ENCODE results near the gene MICB.

Gene MICB

GRCh38 chr6:31470801-31471200, 27.1 kb upstream of the MICB start:
- H3K27ac ChIP-seq: no peak overlapping the region
- TF ChIP-seq ZFX (IDR thresholded peaks at IDR 0.05): no peak
- TF ChIP-seq, protein P1, sequence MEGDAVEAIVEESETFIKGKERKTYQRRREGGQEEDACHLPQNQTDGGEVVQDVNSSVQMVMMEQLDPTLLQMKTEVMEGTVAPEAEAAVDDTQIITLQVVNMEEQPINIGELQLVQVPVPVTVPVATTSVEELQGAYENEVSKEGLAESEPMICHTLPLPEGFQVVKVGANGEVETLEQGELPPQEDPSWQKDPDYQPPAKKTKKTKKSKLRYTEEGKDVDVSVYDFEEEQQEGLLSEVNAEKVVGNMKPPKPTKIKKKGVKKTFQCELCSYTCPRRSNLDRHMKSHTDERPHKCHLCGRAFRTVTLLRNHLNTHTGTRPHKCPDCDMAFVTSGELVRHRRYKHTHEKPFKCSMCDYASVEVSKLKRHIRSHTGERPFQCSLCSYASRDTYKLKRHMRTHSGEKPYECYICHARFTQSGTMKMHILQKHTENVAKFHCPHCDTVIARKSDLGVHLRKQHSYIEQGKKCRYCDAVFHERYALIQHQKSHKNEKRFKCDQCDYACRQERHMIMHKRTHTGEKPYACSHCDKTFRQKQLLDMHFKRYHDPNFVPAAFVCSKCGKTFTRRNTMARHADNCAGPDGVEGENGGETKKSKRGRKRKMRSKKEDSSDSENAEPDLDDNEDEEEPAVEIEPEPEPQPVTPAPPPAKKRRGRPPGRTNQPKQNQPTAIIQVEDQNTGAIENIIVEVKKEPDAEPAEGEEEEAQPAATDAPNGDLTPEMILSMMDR (conservative IDR thresholded peaks at IDR 0.05): no peak

GRCh38 chr6:31471711-31472110, 26.2 kb upstream of the MICB start:
- no peak overlapping the region for H3K27ac ChIP-seq
- TF ChIP-seq, protein P1 (conservative IDR thresholded peaks at IDR 0.05): no peak
- no peak for TF ChIP-seq ZFX (IDR thresholded peaks at IDR 0.05)

DNA sequence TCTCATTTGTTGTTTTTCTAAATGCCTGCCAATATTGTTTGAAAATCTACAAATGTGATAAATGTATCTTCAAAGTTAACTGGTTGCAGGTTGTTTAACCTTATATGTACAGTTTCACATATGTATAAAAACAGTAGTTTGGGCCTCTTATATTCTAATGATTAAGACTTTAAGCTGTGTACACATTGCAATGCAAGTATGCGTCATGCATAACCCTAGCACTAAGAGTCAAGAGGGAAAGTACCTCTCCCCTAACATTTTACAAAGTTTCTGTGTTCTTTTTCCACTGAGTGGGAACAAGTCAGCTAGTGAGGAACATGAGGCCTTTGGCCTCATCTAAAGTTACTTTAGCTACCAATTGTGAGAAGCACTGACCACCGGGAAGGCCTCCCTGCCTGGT, 25.7 kb upstream of the MICB start:
- no peak overlapping the region for H3K27ac ChIP-seq
- TF ChIP-seq ZFX (IDR thresholded peaks at IDR 0.05): no peak

DNA sequence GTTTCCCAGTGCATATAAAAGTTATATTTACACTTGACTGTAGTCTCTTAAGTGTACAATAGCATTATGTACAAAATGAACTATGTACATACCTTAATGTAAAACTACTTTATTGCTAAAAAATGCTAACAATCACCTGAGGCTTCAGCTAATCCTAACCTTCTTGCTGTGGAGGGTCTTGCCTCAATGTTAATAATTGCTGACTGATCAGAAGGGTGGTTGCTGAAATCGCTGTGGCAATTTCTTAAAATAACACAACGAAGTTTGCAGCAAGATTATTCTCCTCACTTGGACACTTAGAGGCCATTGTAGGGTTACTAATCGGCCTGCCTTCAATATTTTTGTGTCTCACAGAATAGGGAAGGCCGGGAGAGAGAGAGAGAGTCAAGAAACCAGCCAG, 24.7 kb upstream of the MICB start:
- no peak overlapping the region for H3K27ac ChIP-seq
- TF ChIP-seq, protein P1 (conservative IDR thresholded peaks at IDR 0.05): no peak
- TF ChIP-seq ZFX (IDR thresholded peaks at IDR 0.05): no peak

GRCh38 chr6:31473780-31474761, 23.9 kb upstream of the MICB start:
- TF ChIP-seq, protein P1 (conservative IDR thresholded peaks at IDR 0.05): no peak
- TF ChIP-seq ZFX (IDR thresholded peaks at IDR 0.05): no peak
- H3K27ac ChIP-seq: no peak overlapping the region

DNA sequence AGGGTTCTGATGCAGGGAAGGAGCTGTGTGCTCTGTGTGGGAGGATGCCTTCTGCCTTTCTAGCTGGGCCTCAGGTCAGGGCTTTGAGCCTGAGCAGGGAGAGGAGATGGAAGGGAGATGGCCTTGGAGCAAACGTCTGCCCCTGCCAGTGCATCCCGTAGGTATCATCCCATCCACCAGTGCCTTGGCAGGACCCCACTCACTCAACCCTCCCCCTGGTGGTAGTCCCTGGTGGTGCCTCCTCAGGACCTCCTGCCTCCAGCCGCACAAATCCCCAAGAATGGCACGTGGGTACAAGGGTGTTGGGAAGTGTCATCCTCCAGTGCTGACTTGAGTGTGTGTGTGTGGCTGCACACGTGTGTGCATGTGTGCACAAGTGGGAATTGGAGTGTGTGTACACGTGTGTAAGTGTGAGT, 23.1 kb upstream of the MICB start:
- H3K27ac ChIP-seq: no peak overlapping the region
- no peak for TF ChIP-seq ZFX (IDR thresholded peaks at IDR 0.05)
- TF ChIP-seq, protein P1 (conservative IDR thresholded peaks at IDR 0.05): no peak; the same call in 1 of the 2 replicates

DNA sequence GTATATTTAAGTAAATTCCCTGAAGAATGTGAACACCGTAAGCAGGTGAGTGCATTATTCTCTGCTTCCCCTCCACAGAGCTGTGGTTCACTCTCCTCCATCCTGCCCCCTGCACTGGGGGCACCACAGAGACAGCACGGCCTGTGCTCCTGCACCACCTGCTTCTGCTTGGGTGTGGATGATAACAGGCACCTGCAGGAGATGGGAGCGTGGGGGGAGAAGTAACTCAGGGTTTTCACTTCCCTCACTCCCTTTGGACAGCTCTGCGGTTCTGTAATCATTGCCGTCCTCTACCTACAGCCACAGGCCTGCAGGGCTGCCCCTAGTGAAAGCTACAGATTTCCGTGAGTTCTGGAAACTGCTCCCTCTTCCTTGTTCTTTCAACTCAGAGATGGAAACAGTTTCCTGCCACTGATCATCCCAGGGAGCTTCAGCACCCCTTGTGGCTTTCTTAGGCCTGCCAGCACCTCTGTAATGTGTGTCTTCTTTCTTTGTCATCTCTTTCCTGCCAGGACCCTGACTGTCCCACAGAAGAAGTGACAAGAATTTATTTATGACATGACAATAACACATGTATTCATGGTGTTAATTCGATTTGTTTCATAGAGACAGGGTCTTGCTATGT, 21.3 kb upstream of the MICB start:
- TF ChIP-seq, protein P1 (conservative IDR thresholded peaks at IDR 0.05): no peak
- TF ChIP-seq ZFX (IDR thresholded peaks at IDR 0.05): no peak
- no peak overlapping the region for H3K27ac ChIP-seq

Measured in C4-2B (cell line).